LNCAP (cell line): ENCODE results near the gene SRGAP1.

Source experiments
- TF ChIP-seq, protein P1 (sequence below): fragments of 450-650 bp; IDR thresholded peaks from 2 replicates; pipeline ENCODE4 v1.5.1; 2017; ENCODE audit warnings: mild to moderate bottlenecking

SRGAP1 gene

DNA sequence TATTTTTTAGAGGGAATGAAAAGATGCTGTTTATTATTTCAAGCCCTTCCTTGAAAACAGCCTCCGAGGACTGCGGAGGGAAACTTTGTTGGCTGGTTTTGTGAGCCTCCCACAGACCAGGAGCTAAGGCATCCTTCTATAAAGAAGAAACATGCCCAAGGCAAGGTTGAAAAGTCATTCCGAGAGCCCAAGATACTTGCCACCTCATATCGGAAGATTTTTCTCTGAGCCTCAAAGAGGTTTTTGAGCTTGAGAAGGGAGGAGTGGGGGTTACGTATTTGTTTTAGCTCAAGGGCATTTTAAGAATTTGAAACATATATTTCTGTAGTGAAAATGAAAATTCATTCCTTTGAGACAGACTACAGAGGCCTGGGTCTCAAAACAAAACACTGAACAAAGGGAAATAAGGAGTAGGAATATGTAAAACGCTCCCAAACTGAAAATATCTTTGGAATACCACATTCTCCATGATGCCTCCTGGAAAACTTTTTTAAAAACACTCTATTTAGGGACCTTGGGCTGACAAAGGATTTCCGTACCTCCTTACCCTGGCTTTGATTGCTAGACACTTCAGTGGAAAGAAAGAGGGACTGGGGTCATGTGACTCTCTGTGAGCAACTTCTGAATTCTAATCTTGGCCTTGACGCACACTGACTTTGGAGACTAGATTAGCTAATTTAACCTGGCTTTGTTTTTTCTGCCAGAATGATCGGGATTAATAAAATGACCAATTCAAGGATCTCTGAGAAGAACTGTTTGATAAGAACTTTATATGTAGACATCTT, 180.9 kb downstream of the SRGAP1 start:
- TF ChIP-seq, protein P1, sequence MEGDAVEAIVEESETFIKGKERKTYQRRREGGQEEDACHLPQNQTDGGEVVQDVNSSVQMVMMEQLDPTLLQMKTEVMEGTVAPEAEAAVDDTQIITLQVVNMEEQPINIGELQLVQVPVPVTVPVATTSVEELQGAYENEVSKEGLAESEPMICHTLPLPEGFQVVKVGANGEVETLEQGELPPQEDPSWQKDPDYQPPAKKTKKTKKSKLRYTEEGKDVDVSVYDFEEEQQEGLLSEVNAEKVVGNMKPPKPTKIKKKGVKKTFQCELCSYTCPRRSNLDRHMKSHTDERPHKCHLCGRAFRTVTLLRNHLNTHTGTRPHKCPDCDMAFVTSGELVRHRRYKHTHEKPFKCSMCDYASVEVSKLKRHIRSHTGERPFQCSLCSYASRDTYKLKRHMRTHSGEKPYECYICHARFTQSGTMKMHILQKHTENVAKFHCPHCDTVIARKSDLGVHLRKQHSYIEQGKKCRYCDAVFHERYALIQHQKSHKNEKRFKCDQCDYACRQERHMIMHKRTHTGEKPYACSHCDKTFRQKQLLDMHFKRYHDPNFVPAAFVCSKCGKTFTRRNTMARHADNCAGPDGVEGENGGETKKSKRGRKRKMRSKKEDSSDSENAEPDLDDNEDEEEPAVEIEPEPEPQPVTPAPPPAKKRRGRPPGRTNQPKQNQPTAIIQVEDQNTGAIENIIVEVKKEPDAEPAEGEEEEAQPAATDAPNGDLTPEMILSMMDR, result no peak

DNA sequence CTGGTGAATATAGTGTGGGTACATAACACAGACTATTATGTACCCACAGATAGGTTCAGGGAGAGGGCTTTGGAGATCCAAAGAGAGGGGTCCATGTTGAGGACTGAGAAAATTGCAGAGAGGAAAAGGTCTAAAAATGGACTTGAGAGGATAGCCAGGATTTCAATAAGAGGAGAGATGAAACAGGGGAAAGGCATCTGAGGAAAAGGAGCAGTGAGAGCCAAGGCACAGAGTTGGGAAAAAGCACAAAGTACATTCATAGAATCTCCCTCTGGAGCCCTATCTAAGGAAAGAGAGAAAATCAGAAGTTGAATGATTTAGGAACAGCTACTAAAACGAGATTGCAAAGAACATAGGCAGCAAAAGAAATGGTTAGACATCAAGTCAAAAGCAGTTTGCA, 182.8 kb downstream of the SRGAP1 start:
- TF ChIP-seq, protein P1, result no peak

DNA sequence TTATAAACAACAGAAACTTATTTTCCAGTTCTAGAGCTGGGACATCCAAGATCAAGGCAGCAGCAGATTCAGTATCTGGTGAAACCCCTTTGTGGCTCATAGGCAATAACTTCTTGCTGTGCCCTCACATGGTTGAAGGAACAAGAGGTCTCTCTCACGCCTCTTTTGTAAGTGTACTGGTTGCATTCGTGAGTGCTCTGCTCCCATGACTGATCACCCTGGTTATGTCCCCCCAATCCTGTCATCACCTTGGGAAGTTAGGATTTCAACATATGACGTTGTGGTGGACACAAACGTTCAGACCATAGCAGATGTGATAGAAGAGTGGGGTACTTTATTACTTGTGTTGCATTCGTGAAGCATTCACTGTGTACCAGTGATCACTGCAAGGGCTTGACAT, 184.0 kb downstream of the SRGAP1 start:
- TF ChIP-seq, protein P1, result no peak

DNA sequence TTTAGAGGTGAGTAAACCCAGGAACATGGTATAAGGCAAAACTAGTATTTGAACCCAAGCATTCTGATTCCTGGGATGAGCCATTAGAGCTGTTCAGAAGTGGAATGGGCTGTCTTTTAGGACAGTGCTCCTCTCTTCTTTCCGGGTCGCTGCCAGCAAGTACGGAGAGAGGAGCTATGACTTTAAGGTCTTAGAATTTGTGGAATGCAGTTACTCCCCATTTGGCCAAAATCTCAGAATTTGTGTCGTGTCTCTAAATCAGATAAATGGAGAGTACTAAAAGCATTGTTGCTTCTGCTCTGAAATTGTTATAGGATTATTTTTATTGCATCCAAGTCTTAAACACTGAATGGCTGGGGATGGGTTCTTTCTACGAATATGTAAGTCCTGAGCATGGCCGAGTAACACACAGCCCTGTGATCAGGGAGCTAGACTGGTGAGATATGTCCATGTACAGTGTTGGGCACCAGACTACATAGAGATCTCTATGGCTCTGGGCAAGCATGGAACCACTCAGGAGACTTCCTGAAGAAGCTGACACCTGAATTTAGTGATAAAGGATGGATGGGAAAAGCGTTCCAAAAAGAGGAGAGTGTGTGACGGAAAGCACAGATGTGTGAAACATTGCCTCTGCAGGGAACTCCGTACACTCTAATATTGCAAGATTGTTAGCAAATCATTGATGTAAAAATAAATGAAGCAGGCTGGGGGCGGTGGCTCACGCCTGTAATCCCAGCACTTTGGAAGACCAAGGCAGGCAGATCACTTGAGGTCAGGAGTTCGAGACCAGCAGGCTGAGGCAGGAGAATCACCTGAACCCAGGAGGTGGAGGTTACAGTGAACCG, 184.7 kb downstream of the SRGAP1 start:
- TF ChIP-seq, protein P1, result no peak

DNA sequence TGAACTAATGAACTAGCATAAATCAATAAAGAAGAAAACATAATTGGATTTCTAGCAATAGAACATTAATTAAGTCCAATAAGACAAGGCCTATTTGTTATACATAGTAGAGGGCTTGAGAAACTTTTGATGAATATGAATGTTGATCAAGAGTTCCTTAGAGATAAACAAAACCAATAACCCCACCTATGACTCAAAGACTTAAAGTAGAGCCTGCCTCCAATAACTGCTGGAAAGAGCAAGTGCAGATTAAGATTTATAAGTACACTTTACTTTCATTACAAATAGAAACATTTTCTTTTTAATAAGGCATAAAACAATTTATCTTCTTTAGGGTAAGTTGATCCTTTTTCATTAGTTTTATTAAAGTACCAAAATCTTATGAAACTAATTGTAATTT, 185.7 kb downstream of the SRGAP1 start:
- TF ChIP-seq, protein P1, result no peak

DNA sequence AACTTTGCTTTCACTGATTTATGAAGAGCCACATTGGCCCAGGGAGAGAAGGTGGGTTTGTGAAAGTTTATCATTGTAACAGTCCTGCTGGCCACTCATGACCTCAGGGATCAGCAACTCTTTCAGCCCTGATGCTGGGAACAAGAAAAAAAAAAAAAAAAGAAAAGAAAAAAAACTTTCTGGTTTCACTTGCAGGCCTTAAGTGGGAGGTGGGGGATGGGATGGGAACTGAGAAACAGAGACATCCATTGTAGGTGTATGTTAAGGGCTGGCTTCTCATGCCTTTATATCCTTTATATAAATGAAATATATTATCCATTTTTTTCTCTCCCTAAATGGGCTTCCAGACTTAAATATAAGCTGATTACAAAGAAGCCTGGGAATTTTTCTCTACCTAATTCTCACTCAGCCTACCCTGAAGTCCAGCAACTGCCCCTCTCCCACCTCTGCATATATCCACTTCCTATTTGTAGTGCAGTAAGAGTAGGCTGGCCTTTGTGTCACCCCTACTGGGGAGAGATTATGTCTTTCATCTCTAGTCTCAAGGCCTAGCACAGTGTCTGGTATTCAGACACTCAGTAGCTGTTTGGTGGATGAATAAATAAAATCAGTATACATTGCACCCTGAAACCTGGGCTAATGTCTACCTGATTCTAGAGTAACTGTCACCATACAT, 190.5 kb downstream of the SRGAP1 start:
- TF ChIP-seq, protein P1, result no peak

DNA sequence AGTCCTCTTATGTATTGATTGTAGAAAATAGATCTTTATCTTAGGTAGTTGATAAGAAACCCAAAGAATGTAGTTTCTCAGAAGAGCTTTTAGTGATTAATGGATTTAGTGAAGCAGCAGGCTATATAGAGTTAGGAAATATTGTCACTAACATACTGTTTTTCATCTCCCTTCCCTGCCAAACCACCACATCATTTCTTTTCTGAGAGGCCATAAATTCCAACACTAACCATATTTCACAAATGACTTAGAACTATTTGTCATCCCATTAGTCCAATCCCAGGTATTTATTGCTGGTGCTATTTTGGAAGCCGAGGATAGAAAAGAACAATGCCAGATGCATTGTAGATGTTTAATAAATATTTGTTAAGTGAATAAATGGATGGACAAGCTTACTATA, 191.9 kb downstream of the SRGAP1 start:
- TF ChIP-seq, protein P1, result no peak
